GM20000 (cell line): ENCODE data around the gene FAM53B.

Experiments used
- DNase-seq: peaks from one replicate; pipeline ENCODE4 v3.0.0; 2012; ENCODE audit warnings: low spot score
- CTCF ChIP-seq: IDR thresholded peaks from 2 replicates; pipeline ENCODE4 v1.5.1; 2012; ENCODE audit warnings: mild to moderate bottlenecking, control low read depth; ENCODE audit errors: extremely low read depth, missing control alignments

The FAM53B gene

DNA sequence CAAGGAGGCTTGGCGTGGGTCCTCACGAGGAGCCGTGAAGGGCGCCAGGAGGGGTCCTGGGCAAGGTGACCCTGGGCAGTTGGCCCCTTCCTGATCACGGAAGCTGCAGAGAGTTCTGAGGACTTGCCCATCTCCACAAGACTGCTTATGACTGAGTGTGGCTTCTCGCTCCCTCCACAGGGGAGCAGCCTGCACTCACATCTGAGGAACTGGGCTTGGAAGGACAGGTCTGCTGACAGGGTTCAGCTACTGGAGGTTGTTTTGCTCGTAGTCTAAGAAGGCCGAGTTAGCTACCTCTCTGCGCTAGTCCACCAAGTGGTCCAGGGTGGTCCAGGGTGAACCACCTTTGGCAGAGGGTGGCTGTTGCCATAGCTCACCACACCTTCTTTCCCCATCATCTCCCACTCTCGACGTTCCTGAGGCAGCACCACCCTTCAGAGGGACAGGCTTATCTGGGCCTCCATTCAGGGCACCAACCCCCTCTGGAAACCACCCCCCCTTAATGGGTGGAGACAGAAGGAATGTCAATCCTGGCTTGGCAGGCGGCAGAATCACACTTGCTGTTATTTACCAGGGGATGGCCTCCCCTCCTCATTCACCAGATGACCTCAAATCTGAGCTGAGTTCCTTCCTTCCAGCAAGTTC, 38.2 kb downstream of the FAM53B start:
- TF ChIP-seq CTCF, result no peak
- no peak for DNase-seq

GRCh38 chr10:124705381-124705740, 38.8 kb downstream of the FAM53B start:
- no peak for TF ChIP-seq CTCF
- no peak for DNase-seq

- no peak for TF ChIP-seq CTCF
- no peak for DNase-seq
Observed at GRCh38 chr10:124704428-124705380, 39.5 kb downstream of the FAM53B start.

- TF ChIP-seq CTCF, result no peak
- no peak for DNase-seq
Observed at GRCh38 chr10:124703778-124704427, 40.3 kb downstream of the FAM53B start.

DNA sequence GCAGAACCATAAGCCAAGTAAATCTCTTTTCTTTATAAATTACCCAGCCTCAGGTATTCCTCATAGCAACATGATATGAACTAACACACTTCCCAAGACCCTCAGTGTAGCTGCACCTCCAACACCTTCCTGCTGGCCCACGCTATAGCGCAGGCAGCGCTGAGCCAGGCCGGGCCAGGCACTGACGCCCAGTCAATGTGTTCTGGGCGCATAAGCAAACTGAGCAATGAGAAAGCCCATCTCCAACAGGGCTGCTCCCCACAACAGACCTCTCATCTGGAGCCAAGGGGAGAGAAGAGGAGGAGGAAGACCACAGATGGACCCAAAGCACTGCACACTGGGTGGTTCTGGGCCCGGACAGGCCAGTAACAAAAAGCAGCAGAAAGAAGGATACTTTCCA, 40.8 kb downstream of the FAM53B start:
- no peak for TF ChIP-seq CTCF
- DNase-seq, result no peak

DNA sequence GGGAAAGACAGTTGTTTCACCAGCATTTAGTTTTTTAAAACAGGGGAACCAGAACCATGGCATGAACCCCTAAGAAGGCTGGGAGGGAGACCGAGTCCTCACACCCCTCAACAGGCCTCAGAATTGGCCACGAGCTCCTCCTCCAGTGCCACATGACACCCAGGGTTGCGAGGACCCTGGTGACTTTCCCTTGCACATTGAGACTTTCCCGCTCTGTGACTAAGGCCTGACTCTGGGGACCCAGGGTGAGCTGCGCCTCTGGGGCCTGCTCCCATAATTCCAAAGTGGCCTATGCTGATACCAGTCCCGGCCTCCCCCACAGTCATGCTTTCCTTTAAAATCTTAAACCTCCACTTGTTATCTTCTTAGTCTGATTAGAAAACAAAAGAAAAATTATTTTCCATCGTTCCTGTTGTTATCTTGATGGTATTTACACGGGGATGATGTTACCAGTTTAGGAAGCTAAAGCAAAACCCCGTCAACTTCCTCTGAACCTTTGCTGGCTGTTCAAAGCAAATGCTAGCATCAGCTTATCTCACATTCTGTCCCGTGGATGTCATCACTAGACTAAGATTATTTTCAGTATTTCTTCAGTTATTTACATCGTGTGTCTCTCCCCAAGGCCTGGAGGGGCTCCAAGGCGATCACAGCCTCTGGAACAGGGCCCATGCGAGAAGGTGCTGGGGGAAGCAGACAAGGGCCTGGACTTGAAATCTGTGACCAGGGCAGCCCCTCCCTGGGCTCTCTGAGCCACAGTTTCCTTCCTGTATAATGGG, 42.1 kb downstream of the FAM53B start:
- no peak for DNase-seq
- no peak for TF ChIP-seq CTCF
